ENCODE measurements around the gene AGO3.
"Not testable (repeated sequence)": the region's sequence is repeated elsewhere in the genome, so short reads cannot be mapped to it uniquely, and the experiment has no call there.

AGO3 gene

DNA sequence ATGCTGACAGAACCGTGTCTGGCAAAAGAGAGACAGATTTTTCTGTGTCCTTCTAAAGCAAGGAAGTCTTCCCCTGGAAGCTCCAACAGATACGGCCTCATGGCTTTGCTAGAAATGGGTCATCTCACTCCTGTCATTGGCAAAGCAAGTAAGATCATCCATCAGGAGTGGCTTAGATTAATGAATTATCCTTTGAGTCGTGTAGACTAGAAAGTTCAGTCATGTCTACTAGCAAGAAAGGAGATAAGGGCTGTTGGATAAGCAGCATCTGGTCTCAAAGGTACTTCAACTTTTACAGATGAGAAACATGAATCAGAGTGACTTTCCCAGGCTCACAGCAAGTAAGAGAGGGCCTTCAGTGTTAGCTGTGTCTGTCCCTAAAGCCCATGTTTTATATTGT is 3.4 kb upstream of the AGO3 start:
- DNase-seq, result no peak

DNA sequence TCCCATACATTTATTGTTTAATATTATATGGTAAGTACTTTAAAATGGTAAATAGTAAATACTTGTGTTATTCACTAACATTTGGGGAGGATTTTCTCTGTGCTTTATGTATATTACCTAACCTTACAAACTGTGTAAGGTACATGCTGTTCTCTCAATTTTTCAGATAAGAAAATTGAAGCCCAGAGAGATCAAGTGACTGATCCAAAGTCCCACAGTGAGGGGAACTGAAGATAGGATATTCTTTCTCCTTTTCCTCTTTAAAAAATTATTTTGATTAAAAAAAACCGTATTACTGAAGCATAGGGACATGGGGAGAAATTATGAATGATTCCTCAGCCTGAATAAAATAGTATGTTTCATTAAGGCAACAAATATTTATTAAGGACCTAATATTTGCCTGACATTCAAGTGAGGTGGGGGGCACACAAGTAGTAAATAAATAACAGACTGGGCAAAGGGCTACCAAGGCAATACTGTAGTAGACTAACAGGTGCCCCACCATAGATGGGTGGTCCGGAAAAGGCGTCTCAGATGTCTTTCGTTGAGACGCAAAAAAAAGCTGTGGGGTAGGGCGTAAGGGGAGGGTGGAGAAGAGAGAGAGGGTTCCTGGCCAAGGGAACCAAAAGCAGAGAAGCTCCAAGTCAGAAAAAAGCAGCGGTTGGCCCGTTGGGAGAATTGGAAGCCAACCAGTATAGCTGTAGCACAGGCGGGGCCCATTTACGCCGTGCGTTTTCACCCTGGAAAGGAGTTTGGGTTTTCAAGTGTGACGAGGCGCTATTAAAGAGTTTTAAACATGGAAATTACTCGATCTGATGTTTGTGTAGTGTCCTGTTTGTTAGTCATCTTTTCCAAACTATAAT is 944 bp upstream of the AGO3 start:
- no peak for DNase-seq

DNA sequence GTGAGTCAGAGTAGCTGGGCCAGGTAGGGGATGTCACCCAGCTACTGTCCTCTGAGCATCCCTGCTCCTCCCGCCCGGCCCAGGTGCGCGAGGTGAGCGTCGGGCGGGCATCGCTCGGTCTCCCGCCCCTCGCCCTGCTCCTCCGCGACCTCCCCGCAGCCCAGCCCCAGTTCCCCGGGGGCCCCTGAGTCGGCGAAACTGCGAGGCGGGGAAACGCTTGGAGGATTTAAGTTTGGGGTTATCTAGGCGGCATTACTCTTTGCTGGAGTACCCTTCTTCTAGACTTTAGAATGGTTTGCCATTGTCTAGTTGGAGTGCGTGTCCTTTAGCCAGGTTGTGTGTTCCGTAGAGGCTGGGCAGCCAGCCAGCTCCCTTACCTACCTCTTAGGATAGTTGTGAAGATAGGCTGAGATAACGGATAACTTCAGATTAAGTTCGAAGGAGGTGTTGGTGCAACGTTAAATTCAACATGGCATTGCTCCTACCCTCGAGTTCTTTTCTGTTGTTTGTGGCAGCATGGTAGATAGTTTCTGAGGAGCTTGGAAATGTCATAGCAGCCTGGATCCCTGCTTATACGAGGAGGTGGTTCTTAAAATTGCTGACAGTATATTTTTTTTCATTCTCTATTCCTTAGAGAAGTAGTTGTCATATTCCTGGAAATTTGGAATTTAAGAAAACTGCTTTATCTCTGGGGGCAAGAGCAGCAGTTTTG is 697 bp downstream of the AGO3 start:
- DNase-seq, result no peak

DNA sequence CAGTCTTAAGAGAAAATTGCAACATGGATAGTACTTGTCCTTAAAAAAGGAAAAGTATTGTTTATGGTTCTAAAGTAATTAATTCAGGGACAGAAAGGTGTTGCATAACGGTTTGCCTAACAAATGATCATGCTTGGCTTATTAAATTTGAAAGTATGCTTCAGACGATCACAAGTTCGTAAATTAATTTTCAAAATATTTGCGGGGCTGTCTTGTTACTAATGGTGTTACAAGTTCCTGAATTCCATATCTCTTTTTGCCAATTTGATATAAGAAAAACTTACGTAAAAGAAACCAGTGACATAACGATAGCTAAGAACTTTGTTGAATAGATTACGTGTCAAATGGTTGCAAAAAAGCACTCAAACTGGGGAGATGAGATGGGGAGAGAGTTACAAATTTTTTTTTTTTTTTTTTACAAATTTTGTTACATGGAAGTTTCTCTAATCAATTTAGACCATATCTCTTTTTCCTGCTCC is 1.3 kb downstream of the AGO3 start:
- DNase-seq, result no peak

DNA sequence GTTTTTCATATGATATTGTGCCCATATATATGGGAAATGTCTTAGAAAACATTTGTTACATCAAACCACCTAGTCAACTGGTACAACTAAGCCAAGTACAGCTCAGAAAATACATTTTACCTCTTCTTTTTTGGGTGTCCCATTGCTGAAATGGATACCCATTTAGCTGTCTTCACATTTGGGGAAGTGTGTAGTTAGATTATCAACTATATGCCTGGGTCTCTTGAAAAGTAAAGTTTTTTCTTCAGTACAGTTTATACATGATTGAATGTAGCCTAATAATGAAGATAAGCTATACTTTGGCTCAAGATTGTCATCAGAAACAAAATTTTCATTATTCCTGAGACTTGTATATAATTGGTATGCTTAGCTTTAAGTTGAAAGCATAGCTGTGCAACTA is 2.0 kb downstream of the AGO3 start:
- DNase-seq, result no peak

DNA sequence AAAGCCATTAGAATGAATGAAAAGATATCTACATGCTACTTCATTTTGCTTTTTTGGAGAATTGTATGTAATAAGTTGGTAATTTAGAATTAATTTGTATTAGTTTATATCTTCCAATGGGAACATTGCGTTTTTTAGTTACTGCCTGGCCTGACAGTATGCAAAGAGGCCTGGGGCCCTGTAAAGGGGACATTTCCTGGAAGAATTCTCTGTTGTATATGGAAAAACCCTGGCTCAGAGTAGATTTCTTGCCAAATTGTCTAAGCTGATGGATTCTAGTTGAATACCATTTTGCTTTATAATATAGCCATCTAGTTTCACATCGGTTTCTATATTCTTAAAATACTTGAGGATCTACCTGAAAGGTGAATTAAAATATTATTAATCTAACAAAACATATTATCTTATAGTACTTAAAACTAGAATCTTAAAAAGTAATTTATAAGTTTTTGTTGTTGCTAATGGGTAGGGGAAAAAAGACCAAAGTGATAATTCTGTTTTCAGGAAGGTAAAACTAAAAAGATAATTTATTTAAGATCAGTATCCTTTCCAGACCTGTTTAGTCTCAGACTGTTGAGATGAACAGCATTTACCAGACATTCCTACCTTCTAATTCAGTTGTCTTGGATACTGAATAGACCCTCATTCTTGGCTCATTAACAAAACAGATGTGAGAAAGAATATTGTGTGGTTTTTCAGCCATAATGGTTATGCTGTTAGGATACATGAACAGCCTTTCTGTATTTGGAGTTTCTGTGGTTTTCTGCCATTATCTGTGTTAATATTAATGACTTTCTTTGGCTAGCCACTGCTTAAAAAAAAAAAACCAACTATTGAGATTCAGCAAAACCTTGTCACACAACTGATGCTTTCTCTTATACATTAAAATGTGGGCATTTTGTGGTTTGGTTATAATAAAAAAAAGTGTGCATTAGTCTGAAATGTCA is 4.8 kb downstream of the AGO3 start:
- DNase-seq, result no peak

DNA sequence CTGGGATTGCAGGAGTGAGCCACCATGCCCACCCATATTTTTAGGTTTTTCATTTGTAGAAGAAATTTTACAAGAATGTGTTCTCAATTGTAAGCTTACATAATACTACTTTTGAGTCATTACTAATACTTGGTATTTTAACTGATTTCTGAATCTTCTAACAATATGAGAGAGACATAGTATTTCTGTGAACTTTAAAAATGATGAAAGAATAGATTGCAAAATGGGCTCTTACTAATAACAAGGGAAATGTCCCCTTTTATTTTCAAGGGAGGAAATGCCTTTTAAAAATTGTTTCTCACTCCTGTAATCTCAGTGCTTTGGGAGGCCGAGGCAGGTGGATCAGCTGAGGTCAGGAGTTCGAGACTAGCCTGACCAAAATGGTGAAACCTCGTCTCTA is 5.9 kb downstream of the AGO3 start:
- DNase-seq, result no peak

DNA sequence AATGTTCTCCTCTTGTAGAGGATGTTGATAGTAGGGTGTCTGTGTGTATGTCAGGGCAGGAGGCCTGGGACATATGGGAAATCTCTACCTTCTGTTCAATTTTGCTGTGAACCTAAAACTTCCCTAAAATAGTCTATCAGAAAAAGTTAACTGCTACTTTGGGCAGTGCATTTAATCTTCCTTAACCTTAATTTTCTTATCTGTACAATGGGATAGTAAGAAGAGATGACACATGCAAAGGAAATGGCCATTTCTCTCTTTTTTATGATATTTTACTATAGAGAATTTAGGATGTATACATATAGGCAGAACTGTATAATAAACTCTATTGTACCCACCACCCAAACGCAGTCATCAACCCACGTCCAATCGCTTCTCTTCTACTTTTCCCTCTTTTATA is 8.6 kb downstream of the AGO3 start:
- no peak for DNase-seq

DNA sequence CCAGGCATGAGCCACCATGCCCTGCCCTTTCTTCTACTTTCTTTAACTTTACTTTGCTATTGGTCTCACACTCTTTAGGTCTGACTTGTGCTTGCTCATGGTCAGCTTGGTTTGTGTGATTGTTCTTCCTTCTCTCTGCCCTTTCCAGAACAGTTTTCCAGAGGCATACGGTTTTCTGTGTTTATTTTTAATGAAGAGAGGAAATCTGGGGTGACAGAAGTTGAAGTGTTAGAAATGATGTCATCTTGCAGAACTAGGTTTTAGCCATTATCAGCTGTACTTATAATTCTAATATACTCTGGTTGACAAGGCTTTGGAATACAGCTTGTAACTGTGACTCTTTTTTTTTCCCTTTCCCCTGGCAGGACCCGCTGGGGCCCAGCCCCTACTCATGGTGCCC is 14.4 kb downstream of the AGO3 start:
- DNase-seq, result no peak

DNA sequence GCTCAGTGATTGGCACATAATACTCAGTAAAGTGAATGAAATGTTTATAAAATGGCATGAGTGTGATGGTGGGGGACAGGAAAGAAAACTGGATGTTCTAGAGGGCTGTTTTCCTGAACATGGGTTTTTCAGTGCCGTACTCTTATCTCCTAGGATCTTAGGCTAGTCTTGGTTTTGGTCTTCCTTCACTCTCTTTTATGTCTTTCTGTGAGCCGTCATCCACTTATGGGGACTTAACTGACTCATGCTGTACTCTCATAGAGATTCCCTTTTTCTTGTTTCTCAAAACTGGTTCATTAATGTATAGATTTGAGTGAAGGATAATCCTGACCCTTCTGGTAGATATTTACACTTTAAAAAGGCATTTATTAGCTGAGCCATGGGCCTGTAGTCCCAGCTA is 16.6 kb downstream of the AGO3 start:
- DNase-seq, result no peak

DNA sequence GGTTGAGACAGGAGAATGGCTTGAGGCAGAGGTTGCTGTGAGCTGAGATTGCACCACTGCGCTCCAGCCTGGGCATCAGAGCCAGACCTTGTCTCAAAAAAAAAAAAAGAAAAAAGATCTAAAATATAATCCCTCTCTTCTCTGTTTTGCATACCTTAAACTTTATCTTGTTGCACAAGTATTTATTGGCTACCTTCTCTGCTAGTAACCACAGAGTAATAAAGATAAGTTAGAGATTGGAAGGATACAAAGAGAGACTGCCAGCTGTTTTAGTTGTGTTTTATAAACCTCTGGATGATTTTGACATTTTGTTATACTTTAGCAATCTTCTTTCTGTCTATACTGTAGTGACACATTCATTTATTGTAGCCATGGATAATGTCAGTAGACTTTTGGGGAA is 27.7 kb downstream of the AGO3 start:
- DNase-seq, result no peak

DNA sequence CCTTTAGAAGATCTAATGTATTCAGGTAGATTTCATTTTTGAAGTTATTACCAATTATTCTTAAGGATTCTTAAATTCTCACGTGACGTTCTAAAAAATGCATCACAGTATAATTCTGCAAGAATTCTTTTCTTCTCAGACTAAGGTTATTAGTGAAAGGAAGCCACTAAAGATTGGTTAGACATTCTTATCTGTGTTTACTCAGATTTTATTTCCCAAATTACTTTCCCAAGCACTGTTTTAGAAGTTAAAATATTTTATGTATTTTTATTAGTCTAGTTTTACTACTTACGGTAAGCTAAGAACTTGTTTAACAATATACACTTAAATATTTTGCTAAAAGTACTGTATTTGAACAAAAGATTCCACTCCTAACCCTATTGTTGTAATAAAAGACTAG is 28.4 kb downstream of the AGO3 start:
- DNase-seq, result no peak

DNA sequence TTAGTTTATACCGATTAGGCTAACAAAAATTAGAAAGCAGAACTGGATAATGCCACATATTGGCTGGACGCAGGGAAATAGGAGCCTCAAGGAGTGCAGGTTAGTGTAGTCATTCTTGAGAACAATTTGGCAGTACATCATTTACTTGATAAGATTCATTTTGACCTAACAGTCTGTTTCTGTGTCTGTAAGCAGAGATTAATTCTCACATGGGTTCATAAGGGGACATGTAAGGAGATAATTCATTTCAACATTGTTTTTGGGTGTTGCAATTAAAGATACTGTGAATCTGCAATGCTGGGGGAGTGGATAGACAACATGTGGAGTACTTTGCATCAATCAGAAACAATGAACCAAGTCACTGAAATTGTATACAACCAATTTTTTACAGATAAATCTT is 32.0 kb downstream of the AGO3 start:
- DNase-seq, result no peak

DNA sequence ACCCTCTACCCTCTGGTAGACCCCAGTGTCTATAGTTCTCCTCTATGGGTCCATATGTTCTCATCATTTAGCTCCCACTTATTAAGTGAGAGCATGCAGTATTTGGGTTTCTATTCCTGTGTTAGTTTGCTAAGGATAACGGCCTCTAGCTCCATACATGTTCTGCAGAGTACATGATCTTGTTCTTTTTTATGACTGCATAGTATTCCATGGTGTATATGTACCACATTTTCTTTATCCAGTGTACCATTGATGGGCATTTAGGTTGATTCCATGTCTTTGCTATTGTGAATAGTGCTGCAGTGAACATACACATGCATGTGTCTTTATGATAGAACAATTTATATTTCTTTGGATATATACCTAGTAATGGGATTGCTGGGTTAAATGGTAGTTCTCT is 33.4 kb downstream of the AGO3 start:
- not testable (repeated sequence) for DNase-seq

DNA sequence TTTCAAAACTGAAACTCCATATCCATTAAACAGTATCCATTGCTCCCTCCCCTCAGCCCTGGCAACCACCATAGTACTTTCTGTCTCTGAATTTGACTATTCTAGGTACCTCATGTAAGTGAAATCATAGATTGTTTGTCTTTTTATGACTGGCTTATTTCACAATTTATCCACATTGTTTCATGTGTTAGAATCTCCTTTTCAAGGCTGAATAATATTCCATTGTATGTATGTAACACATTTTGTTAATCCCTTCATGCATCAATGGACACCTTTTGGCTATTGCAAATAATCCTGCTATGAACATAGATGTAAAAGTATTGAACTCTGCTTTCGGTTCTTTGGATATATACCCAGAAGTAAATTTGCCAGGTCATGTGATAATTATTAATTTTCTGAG is 37.5 kb downstream of the AGO3 start:
- no peak for DNase-seq

DNA sequence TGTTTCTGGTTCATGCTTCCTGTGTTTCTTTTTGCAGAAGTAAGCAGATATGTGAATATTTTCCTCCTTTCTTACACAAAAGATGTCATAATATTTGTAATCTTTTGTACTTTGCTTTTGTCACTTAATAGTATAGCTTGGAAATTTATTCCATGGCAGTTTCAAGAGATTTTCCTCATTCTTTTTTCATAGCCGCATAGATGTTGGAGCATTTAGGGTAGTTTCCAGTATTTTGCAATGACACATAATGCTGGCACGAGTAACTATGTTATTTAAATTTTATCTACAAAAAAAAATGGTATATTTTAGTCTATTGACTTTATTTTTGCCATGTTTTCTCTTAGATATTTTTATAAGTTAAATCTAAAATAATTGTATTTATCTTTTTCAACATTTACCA is 40.7 kb downstream of the AGO3 start:
- DNase-seq, result no peak

DNA sequence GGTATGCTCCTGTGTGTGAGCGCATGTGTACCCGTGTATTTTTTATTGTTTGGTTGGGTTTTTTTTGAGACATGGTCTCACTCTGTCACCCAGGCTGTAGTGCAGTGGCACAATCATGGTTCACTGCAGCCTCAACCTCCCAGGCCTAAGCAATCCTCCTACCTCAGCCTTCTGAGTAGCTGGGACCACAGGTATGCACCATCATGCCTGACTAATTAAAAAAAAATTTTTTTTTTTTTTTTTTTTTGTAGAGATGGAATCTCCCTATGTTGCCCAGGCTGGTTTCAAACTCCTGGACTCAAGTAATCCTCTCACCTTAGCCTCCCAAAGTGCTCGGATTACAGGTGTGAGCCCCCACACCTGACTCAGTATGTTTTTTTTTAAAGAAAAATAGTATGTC is 41.7 kb downstream of the AGO3 start:
- not testable (repeated sequence) for DNase-seq

DNA sequence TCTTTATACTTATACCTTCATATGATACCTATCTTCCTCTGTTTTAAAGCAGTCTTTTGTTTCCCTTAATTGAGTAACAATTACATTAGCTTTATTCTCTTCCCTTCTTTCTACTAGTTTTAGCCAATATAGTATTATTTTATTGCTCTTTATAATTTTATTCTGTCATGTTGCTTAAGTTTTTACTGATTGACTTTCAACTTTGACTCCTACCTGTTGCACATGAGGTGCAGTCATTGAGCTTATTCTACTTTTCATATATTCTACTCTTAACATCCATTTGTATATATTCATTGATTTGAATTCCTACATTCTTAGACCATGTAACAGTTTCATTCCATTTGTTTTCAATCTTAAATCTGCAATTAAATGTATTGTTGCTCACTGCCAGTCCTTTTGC is 49.2 kb downstream of the AGO3 start:
- DNase-seq, result no peak

DNA sequence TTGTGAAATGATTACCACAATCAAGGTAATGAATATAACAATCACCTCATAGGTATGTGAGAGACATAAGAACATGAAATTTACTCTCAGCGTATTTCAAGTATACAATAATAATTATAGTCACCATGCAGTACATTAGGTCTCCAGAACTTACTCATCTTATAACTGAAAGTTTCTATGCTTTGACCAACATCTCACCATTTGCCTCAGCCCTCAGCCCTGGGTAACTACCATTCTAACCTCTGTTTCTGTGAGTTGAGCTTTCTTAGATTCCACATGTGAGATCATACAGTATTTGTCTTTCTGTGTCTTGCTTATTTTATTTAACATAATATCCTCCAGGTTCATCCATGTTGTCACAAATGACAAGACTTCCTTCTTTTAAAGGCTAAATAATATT is 57.3 kb downstream of the AGO3 start:
- DNase-seq, result no peak

DNA sequence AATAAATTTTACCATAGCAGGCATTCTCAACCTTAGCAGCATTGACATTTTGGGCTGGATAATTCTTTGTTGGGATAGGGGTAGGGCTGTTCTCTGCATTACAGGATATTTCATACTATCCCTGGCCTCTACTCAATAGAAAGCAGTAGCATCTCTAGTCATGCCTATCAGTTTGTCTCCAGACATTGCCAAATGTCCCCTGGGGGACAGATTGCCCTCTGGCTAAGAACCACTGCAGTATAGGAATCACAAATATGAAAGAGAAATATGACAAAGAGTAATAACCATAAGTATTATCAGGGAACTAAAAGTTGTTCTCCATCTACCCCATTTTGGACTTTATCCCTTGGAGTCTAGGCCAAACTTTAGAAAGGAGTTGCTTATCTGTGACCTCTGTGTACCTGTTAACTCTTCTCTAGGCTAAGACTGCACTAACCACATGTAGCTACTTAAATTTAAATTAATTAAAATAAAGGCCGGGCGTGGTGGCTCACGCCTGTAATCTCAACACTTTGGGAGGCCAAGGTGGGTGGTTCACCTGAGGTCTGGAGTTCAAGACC is 76.1 kb downstream of the AGO3 start:
- no peak for DNase-seq

DNA sequence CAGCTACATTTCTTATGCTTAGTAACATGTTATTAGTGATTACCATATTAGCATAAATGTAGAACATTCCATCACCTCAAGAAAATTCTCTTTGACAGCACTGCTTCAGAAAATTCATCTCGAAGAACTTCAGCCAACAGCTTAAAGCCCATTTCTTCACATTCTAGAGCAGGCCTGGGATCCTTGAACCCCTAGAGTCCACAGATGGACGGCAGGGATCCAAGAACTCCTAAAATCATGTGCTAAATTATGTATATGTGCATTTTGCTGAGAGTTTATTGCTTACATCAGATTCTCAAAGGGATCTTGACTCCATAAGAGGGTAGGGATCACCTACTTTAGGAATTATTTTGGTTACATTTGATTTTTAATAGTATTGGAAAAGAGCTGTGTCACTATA is 76.8 kb downstream of the AGO3 start:
- no peak for DNase-seq

DNA sequence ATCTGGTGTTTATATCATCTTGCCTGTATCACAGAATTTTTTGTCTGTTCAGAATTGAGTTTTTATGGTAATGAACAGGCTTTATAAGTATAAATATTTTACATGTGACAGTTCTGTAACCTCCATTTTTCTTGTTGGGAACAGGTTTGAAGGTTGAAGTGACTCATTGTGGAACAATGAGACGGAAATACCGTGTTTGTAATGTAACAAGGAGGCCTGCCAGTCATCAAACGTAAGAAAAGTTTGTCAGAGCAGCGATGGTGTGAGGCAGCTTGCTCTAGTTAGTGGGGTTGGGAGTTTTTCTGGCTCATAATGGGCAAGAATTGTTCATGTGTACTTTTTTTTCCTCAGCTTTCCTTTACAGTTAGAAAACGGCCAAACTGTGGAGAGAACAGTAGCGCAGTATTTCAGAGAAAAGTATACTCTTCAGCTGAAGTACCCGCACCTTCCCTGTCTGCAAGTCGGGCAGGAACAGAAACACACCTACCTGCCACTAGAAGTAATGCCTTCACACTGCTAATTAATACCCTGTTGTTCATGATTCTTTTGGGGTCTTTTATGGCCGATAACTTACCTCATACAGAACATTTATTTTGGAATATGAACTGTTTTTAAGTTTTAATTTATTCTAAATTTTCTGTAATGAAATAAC is 77.8 kb downstream of the AGO3 start:
- DNase-seq, result no peak
